Hepatocyte (in vitro differentiated cells): ENCODE data around the gene COL7A1.

ENCODE experiments used
- CTCF ChIP-seq: fragments of 200-600 bp; sonication (generic); IDR thresholded peaks from 2 replicates; pipeline ENCODE4 v1.5.1; 2016; ENCODE audit warnings: antibody characterized with exemption, mild to moderate bottlenecking; ENCODE audit not compliant: poor library complexity
- EZH2 ChIP-seq: fragments of 200-600 bp; sonication (generic); IDR thresholded peaks from 2 replicates; pipeline ENCODE4 v1.6.1; 2016; ENCODE audit warnings: antibody characterized with exemption, mild to moderate bottlenecking, borderline replicate concordance
- EZH2phosphoT487 ChIP-seq: fragments of 200-600 bp; sonication (generic); IDR thresholded peaks from one replicate; pipeline ENCODE4 v1.6.1; 2018; ENCODE audit warnings: antibody characterized with exemption, mild to moderate bottlenecking, low read depth, moderate library complexity; ENCODE audit not compliant: unreplicated experiment, severe bottlenecking

GRCh38 chr3:48624767-48625166 is 29.6 kb upstream of the COL7A1 start:
- TF ChIP-seq CTCF (no peak), EZH2 (no peak), EZH2phosphoT487 (no peak)
